Nephron progenitor cell (in vitro differentiated cells): ENCODE measurements around the gene RHAG.

Experiments
- DNase-seq: peaks from one replicate; pipeline ENCODE4 v3.0.0; 2021
- H3K27ac Mint-ChIP-seq: 2 replicates; pipeline ENCODE4 v1.8.0; 2021; ENCODE audit warnings: mild to moderate bottlenecking, moderate library complexity, mixed read lengths
- H3K27me3 Mint-ChIP-seq: 2 replicates; pipeline ENCODE4 v1.8.0; 2021; ENCODE audit warnings: mild to moderate bottlenecking, low read depth, mixed read lengths; ENCODE audit not compliant: poor library complexity
- H3K36me3 Mint-ChIP-seq: 2 replicates; pipeline ENCODE4 v1.8.0; 2021; ENCODE audit warnings: low read depth, mixed read lengths
- H3K4me1 Mint-ChIP-seq: 2 replicates; pipeline ENCODE4 v1.8.0; 2021; ENCODE audit warnings: mixed read lengths
- H3K4me3 Mint-ChIP-seq: 2 replicates; pipeline ENCODE4 v1.8.0; 2021; ENCODE audit warnings: mild to moderate bottlenecking, moderate library complexity, mixed read lengths
- H3K9me3 Mint-ChIP-seq: 2 replicates; pipeline ENCODE4 v1.8.0; 2021; ENCODE audit warnings: mild to moderate bottlenecking, moderate library complexity, mixed read lengths
- TF ChIP-seq, protein P1 (sequence below): fragments of 200-600 bp; sonication (generic); IDR thresholded peaks from 2 replicates; pipeline ENCODE4 v1.5.0; 2021; ENCODE audit warnings: antibody characterized with exemption

The RHAG gene

DNA sequence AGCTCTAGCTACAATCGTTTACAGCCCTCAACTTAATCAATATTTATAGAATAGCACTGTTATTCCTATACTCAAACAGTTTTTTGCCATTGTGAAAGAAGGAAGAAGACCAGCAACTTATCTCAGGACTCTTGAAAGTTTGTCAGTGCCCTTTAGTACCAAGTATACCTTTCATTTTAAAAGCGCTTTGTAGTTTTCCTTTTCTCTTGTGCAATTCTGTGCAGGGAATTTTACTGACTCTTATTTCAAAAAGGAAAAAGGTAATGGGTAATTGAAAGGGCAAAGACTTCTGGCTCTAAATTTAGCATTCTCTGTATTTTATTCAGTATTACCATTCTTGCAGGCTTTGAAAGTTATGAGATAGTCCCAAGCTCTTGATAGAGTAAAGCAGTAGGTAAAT is 16.8 kb upstream of the RHAG start:
- peaks cover 4% of the 10 kb centered on the region for H3K27me3 Mint-ChIP-seq
- H3K4me1 Mint-ChIP-seq: no peaks in the 10 kb centered on the region
- H3K4me3 Mint-ChIP-seq: no peak overlapping the region
- TF ChIP-seq, protein P1, sequence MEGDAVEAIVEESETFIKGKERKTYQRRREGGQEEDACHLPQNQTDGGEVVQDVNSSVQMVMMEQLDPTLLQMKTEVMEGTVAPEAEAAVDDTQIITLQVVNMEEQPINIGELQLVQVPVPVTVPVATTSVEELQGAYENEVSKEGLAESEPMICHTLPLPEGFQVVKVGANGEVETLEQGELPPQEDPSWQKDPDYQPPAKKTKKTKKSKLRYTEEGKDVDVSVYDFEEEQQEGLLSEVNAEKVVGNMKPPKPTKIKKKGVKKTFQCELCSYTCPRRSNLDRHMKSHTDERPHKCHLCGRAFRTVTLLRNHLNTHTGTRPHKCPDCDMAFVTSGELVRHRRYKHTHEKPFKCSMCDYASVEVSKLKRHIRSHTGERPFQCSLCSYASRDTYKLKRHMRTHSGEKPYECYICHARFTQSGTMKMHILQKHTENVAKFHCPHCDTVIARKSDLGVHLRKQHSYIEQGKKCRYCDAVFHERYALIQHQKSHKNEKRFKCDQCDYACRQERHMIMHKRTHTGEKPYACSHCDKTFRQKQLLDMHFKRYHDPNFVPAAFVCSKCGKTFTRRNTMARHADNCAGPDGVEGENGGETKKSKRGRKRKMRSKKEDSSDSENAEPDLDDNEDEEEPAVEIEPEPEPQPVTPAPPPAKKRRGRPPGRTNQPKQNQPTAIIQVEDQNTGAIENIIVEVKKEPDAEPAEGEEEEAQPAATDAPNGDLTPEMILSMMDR: no peak
- no peak for DNase-seq
- H3K9me3 Mint-ChIP-seq: no peaks in the 10 kb centered on the region
- H3K27ac Mint-ChIP-seq: no peak overlapping the region
- H3K36me3 Mint-ChIP-seq: no peaks in the 10 kb centered on the region

DNA sequence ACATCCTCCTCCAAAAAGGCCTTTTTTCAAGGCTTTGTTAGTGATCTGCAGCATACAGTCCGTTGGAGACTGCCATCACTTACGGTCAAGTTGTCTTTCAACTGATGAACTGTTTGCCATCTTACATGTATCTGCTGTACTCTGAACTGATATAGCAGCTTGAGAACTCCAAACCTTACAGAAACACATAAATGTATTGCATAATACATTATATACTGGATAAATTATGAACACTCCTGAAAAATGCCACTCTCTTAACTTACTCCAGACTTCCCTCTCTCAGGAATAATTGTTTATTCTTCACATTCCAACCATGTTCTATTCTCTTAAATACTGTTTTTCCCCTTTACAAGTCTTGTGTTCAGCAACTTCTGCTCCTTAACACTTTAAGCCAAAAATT is 14.6 kb upstream of the RHAG start:
- no peaks in the 10 kb centered on the region for H3K36me3 Mint-ChIP-seq
- H3K4me3 Mint-ChIP-seq: no peak overlapping the region
- no peak for DNase-seq
- peaks cover 4% of the 10 kb centered on the region for H3K27me3 Mint-ChIP-seq
- TF ChIP-seq, protein P1: no peak
- H3K9me3 Mint-ChIP-seq: no peaks in the 10 kb centered on the region
- H3K4me1 Mint-ChIP-seq: no peaks in the 10 kb centered on the region
- no peak overlapping the region for H3K27ac Mint-ChIP-seq

DNA sequence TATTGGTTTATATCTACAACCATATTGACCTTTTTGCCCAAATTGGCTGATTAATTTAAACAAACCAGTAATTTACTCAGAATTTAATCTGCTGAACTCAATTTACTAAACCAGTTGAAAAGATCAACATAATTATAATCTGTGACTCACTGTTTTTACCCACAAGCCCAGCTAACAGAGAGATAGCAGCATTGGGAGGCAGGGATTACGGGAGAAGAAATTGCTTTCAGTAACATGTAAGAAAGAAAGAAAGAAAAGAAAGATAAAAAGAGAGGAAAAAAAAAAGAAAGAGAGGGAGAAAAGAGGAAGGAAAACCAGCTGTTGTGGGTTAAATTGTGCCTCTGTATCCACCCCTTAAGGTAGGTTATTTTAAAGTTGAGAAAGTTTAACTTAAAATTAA is 13.3 kb upstream of the RHAG start:
- Mint-ChIP-seq H3K27ac (no peak overlapping the region), H3K4me3 (no peak overlapping the region)
- no peak for DNase-seq

DNA sequence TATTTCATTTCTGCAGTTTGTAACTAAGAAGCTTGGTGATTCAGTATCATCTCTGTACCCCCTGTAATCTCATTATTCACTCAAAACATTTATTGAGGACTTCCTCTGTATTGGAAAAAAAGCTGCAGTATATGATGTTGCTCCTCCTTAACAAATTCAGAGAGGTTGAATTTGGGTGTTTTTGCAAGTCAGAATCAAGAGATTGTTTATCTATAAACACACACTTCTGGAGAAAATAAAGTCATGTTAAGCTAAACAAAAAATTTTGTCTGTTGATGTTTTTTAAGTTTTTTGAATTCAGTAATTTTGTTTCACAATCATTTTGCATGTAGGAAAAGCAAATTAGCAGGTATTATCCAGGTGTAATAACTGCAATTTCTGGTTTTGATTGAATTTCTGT is 11.4 kb upstream of the RHAG start:
- H3K4me1 Mint-ChIP-seq: no peaks in the 10 kb centered on the region
- no peaks in the 10 kb centered on the region for H3K36me3 Mint-ChIP-seq
- TF ChIP-seq, protein P1: no peak
- no peak for DNase-seq
- no peak overlapping the region for H3K4me3 Mint-ChIP-seq
- H3K27ac Mint-ChIP-seq: no peak overlapping the region
- no peaks in the 10 kb centered on the region for H3K9me3 Mint-ChIP-seq
- H3K27me3 Mint-ChIP-seq: peaks cover 4% of the 10 kb centered on the region

More for the DNA sequence above, 13.3 kb upstream of the RHAG start:
- H3K4me1 Mint-ChIP-seq: no peaks in the 10 kb centered on the region
- H3K36me3 Mint-ChIP-seq: no peaks in the 10 kb centered on the region
- no peaks in the 10 kb centered on the region for H3K9me3 Mint-ChIP-seq
- H3K27me3 Mint-ChIP-seq: peaks cover 4% of the 10 kb centered on the region
- TF ChIP-seq, protein P1: no peak

DNA sequence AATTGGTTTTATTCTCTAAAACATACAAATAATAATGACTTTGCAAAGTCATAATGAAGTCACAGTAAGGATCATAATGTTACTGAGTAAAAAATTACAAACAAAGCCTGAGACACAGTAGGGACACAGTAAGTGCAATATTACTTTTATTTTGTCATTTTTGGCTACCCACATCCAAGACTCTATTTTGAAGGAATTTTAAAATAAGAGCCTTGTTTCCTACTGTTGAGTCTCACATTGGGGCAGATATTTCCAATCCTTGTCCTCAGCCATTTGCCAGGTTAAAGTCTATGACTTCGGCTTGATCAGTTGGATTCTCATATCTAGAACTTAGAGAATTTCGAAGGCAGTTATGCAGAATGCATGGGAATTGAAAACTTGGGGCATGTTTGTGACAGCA is 10.8 kb upstream of the RHAG start:
- Mint-ChIP-seq H3K9me3 (no peaks in the 10 kb centered on the region), H3K4me1 (no peaks in the 10 kb centered on the region), H3K27ac (no peak overlapping the region), H3K4me3 (no peak overlapping the region), H3K36me3 (no peaks in the 10 kb centered on the region), H3K27me3 (peaks cover 4% of the 10 kb centered on the region)
- TF ChIP-seq, protein P1: no peak
- no peak for DNase-seq

DNA sequence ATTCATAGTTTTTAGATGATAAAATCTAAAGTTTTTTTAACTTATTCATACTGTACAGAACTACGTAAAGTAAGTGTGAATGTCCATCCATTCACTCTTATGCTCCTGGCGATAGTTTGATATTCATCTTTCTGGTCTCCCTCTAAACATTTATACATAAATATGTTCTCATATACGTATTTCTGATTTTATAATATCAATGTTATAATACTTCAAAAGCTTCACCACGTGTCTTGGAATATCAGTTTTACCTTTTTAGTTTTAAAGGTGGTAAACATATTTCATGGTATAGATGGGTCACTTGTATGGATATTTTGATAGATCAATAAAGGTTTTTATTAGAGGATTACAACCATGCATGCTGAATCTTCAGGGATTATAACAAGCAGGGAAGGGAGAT is 10.3 kb upstream of the RHAG start:
- H3K4me3 Mint-ChIP-seq: no peak overlapping the region
- H3K9me3 Mint-ChIP-seq: no peaks in the 10 kb centered on the region
- H3K4me1 Mint-ChIP-seq: no peaks in the 10 kb centered on the region
- no peak for DNase-seq
- H3K36me3 Mint-ChIP-seq: no peaks in the 10 kb centered on the region
- H3K27ac Mint-ChIP-seq: no peak overlapping the region
- H3K27me3 Mint-ChIP-seq: peaks cover 4% of the 10 kb centered on the region
- TF ChIP-seq, protein P1: no peak
